ENCODE measurements around the gene SRGAP3. TPM values are rescaled to one million over a fixed set of nuclear protein-coding genes. Genes with fewer than 3 reads are reported as not detected.

Gene SRGAP3
- total and polyA plus RNA-seq, 10 of the 15 experiments (the other 5 are each of a cell fraction or from before 2014, with no cell fraction given): 0.32 to 1.7 (median 0.99) TPM

DNA sequence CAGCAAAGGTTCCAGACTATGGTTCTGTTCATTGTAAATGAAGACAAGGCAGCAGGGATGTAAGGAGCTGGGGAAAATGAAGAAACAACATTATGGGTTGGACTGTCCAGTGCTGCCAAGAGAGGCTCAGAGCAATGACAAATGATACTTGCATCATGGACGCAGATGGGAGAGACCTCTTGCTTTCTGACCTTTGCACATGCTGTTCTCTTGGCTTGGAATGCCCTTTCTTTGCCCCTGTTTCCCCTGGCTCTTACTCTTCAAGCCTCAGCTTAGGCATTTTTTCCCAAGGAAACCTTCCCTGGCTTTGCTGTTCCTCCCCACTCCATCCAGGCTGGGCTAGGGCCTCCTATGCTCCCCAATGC is 226.2 kb downstream of the SRGAP3 start (continued):
- TF ChIP-seq TAF1 (IDR thresholded peaks at IDR 0.05; ENCODE audit: borderline replicate concordance, low read depth, low read length): no peak
- TF ChIP-seq, protein P1, sequence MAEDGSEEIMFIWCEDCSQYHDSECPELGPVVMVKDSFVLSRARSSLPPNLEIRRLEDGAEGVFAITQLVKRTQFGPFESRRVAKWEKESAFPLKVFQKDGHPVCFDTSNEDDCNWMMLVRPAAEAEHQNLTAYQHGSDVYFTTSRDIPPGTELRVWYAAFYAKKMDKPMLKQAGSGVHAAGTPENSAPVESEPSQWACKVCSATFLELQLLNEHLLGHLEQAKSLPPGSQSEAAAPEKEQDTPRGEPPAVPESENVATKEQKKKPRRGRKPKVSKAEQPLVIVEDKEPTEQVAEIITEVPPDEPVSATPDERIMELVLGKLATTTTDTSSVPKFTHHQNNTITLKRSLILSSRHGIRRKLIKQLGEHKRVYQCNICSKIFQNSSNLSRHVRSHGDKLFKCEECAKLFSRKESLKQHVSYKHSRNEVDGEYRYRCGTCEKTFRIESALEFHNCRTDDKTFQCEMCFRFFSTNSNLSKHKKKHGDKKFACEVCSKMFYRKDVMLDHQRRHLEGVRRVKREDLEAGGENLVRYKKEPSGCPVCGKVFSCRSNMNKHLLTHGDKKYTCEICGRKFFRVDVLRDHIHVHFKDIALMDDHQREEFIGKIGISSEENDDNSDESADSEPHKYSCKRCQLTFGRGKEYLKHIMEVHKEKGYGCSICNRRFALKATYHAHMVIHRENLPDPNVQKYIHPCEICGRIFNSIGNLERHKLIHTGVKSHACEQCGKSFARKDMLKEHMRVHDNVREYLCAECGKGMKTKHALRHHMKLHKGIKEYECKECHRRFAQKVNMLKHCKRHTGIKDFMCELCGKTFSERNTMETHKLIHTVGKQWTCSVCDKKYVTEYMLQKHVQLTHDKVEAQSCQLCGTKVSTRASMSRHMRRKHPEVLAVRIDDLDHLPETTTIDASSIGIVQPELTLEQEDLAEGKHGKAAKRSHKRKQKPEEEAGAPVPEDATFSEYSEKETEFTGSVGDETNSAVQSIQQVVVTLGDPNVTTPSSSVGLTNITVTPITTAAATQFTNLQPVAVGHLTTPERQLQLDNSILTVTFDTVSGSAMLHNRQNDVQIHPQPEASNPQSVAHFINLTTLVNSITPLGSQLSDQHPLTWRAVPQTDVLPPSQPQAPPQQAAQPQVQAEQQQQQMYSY (CRISPR knock-in tag; IDR thresholded peaks at IDR 0.05): no peak
- TF ChIP-seq, protein P2, sequence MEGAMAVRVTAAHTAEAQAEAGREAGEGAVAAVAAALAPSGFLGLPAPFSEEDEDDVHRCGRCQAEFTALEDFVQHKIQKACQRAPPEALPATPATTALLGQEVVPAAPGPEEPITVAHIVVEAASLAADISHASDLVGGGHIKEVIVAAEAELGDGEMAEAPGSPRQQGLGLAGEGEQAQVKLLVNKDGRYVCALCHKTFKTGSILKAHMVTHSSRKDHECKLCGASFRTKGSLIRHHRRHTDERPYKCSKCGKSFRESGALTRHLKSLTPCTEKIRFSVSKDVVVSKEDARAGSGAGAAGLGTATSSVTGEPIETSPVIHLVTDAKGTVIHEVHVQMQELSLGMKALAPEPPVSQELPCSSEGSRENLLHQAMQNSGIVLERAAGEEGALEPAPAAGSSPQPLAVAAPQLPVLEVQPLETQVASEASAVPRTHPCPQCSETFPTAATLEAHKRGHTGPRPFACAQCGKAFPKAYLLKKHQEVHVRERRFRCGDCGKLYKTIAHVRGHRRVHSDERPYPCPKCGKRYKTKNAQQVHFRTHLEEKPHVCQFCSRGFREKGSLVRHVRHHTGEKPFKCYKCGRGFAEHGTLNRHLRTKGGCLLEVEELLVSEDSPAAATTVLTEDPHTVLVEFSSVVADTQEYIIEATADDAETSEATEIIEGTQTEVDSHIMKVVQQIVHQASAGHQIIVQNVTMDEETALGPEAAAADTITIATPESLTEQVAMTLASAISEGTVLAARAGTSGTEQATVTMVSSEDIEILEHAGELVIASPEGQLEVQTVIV (IDR thresholded peaks at IDR 0.05; ENCODE audit: borderline replicate concordance, partially characterized antibody): no peak

DNA sequence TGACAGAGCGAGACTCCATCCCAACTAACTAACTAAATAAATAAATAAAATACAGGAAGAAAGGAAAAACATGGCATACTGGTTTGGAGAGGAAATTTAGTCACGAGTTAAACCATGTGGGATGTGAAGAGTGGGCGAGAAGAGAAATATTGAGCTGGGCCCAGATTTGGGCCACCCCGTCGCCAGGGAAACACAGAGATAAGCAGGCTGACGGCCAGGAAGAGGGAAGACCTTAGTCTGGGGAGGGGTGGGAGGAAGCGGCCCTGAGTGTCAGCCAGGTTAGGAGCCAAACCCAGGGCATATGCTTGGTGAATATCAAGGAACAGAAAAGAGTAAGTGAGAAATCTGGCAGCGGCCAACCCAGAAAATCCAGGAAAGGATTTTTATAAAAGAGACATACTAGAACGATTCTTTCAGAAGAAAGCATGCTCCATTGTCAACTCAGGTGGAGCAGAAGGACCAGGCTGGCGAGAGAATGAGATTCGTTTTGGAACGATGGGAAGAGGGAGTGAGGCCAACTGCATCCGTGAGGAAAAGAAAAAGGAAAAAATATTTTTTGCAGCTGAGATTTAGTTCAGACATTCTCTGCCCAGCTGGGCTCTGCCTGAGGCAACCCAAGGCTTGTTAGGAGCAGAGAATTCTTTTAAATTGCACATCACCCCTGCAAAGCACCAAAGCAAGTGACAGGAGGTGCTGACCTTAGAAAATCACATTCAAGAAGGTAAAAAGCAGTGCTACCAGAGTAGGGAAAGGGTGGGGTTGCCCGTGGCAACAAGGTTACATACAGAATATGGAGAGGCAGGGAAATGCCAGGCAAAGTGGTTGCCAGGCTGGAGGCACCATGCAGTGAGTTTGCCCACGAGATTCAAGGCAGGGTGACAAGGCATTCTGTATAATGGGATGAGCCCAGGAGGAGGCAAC is 226.9 kb downstream of the SRGAP3 start:
- Histone ChIP-seq H2AFZ (ENCODE audit: control insufficient read depth, low read depth, low read length) (no peak overlapping the region), H3K27ac (ENCODE audit: control insufficient read depth, insufficient read depth) (no peak overlapping the region), H3K4me3 (no peak overlapping the region), H3K4me1 (ENCODE audit: control insufficient read depth, insufficient read depth, low read length) (no peaks in the 10 kb centered on the region), H3K27me3 (replicated peaks in 1 of 2; ENCODE audit: control insufficient read depth in 2 of 2, insufficient read depth in 2 of 2, low read length in 1 of 2) (peaks cover 0 to 5% of the 10 kb centered on the region in 2 experiments; a peak in 2 of 4 replicates), H3K4me2 (ENCODE audit: control insufficient read depth, insufficient read depth) (no peak overlapping the region), H3K36me3 (ENCODE audit: control insufficient read depth in 2 of 2, insufficient read depth in 2 of 2, low read length in 1 of 2) (no peaks in the 10 kb centered on the region), H3K79me2 (ENCODE audit: control insufficient read depth, insufficient read depth, low read length) (no peaks in the 10 kb centered on the region), H3K9ac (ENCODE audit: control insufficient read depth, insufficient read depth, low read length) (no peak overlapping the region), H3K9me3 (replicated peaks; ENCODE audit: control insufficient read depth, insufficient read depth, low read length) (no peaks in the 10 kb centered on the region), H4K20me1 (ENCODE audit: control insufficient read depth, insufficient read depth) (no peaks in the 10 kb centered on the region)
- in situ Hi-C loops (cut with MboI): no loop called here
- CTCF ChIA-PET: no interaction called here
- SMC1A ChIA-PET (ENCODE audit: uncharacterized antibody, unreplicated experiment): no interaction called here
- no peak for ATAC-seq
- BruUV-seq (replicated peaks): no TSS peak
- intact Hi-C loops (cut with micrococcal nuclease; ENCODE audit: unreplicated experiment): no loop called here
- no peak for FAIRE-seq
- WGBS (ENCODE audit: insufficient coverage, insufficient replicate concordance, low lambda C conversion rate, missing lambda C conversion rate): 37% methylated on average over 15 of the region's 15 CpGs
- no peak for DNase-seq (ENCODE audit: low read depth, low spot score)
- RAD21 ChIA-PET (ENCODE audit: unreplicated experiment): no interaction called here
- POLR2A ChIA-PET: no interaction called here
- TF ChIP-seq SPI1 (IDR thresholded peaks at IDR 0.05; ENCODE audit: borderline replicate concordance, insufficient read depth, low read depth, low read length) (no peak), ZNF274 (IDR thresholded peaks at IDR 0.05; ENCODE audit: insufficient read depth, insufficient read length) (no peak), TBL1XR1 (IDR thresholded peaks at IDR 0.05; ENCODE audit: low read depth, low read length) (no peak), MYB (IDR thresholded peaks at IDR 0.05; ENCODE audit: borderline replicate concordance, low read depth, low read length) (no peak), HDAC6 (IDR thresholded peaks at IDR 0.05; ENCODE audit: unreplicated experiment) (no peak)
- TF ChIP-seq, protein P3, sequence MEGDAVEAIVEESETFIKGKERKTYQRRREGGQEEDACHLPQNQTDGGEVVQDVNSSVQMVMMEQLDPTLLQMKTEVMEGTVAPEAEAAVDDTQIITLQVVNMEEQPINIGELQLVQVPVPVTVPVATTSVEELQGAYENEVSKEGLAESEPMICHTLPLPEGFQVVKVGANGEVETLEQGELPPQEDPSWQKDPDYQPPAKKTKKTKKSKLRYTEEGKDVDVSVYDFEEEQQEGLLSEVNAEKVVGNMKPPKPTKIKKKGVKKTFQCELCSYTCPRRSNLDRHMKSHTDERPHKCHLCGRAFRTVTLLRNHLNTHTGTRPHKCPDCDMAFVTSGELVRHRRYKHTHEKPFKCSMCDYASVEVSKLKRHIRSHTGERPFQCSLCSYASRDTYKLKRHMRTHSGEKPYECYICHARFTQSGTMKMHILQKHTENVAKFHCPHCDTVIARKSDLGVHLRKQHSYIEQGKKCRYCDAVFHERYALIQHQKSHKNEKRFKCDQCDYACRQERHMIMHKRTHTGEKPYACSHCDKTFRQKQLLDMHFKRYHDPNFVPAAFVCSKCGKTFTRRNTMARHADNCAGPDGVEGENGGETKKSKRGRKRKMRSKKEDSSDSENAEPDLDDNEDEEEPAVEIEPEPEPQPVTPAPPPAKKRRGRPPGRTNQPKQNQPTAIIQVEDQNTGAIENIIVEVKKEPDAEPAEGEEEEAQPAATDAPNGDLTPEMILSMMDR (IDR thresholded peaks at IDR 0.05 in 2 of 3, conservative IDR thresholded peaks at IDR 0.05 in 1 of 3; ENCODE audit: control insufficient read depth in 2 of 3, extremely low read depth in 1 of 3, insufficient read depth in 1 of 3, low read depth in 3 of 3, low read length in 3 of 3): no peak
- TF ChIP-seq, protein P4, sequence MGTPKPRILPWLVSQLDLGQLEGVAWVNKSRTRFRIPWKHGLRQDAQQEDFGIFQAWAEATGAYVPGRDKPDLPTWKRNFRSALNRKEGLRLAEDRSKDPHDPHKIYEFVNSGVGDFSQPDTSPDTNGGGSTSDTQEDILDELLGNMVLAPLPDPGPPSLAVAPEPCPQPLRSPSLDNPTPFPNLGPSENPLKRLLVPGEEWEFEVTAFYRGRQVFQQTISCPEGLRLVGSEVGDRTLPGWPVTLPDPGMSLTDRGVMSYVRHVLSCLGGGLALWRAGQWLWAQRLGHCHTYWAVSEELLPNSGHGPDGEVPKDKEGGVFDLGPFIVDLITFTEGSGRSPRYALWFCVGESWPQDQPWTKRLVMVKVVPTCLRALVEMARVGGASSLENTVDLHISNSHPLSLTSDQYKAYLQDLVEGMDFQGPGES (IDR thresholded peaks at IDR 0.05): no peak
